Keratinocyte (primary cell): ENCODE data around the gene USP34. TPM values are rescaled to one million over a fixed set of nuclear protein-coding genes. Genes with fewer than 3 reads are reported as not detected.

Experiments
- DNase-seq: peaks from one replicate; pipeline ENCODE4 v3.0.0-alpha.2; 2011; ENCODE audit warnings: low read depth, missing footprints, low spot score
- FAIRE-seq: peaks from 2 replicates; lab custom pipeline; 2011; peaks lifted over from hg19 to GRCh38; lab: Jason Lieb, UNC
- H2AFZ ChIP-seq: 2 replicates; pipeline ENCODE4 v1.6.0; 2012; ENCODE audit warnings: low read length, control low read depth, inconsistent platforms; ENCODE audit not compliant: control insufficient read depth
- H3K27ac ChIP-seq: 2 replicates; pipeline ENCODE4 v1.5.1; 2011; ENCODE audit warnings: low read length; ENCODE audit not compliant: control insufficient read depth, insufficient read depth
- H3K27me3 ChIP-seq: 3 replicates; pipeline ENCODE4 v1.6.0; 2011; ENCODE audit warnings: low read length; ENCODE audit not compliant: control insufficient read depth, insufficient read depth; ENCODE audit errors: extremely low read depth
- H3K36me3 ChIP-seq, 2 experiments: 2 replicates in 1 of 2; 3 replicates in 1 of 2; pipeline ENCODE4 v1.5.1; 2011; ENCODE audit warnings: low read length in 2 of 2, mild to moderate bottlenecking in 1 of 2; ENCODE audit not compliant: control insufficient read depth in 2 of 2, insufficient read depth in 2 of 2; ENCODE audit errors: extremely low read depth in 1 of 2
- H3K4me1 ChIP-seq: 3 replicates; pipeline ENCODE4 v1.5.1; 2011; ENCODE audit warnings: low read length; ENCODE audit not compliant: control insufficient read depth, insufficient read depth; ENCODE audit errors: extremely low read depth
- H3K4me2 ChIP-seq: 3 replicates; pipeline ENCODE4 v1.6.0; 2011; ENCODE audit warnings: low read depth, low read length; ENCODE audit not compliant: control insufficient read depth, insufficient read depth; ENCODE audit errors: extremely low read depth
- H3K4me3 ChIP-seq, 3 experiments: fragments of 200-600 bp in 1 of 3; sonication (generic) in 1 of 3; 2 replicates in 2 of 3; 3 replicates in 1 of 3; pipeline ENCODE4 v1.5.1; 2011 to 2016; ENCODE audit warnings: low read length in 3 of 3, mild to moderate bottlenecking in 3 of 3, control low read depth in 2 of 3, inconsistent platforms in 1 of 3, low read depth in 1 of 3, mixed read lengths in 1 of 3, mixed run types in 1 of 3, moderate library complexity in 1 of 3; ENCODE audit not compliant: control insufficient read depth in 2 of 3, insufficient read depth in 2 of 3; ENCODE audit errors: extremely low read depth in 1 of 3
- H3K79me2 ChIP-seq: 2 replicates; pipeline ENCODE4 v1.6.0; 2012; ENCODE audit warnings: low read length; ENCODE audit not compliant: control insufficient read depth, insufficient read depth
- H3K9ac ChIP-seq: 3 replicates; pipeline ENCODE4 v1.6.0; 2011; ENCODE audit warnings: low read length; ENCODE audit not compliant: control insufficient read depth, insufficient read depth; ENCODE audit errors: extremely low read depth
- H3K9me1 ChIP-seq: 3 replicates; pipeline ENCODE4 v1.6.0; 2011; ENCODE audit warnings: low read length; ENCODE audit not compliant: control insufficient read depth, insufficient read depth; ENCODE audit errors: extremely low read depth
- H3K9me3 ChIP-seq: 2 replicates; pipeline ENCODE4 v1.5.1; 2012; ENCODE audit warnings: low read depth, low read length; ENCODE audit not compliant: control insufficient read depth
- H4K20me1 ChIP-seq: 3 replicates; pipeline ENCODE4 v1.6.0; 2011; ENCODE audit warnings: low read length; ENCODE audit not compliant: control insufficient read depth, insufficient read depth; ENCODE audit errors: extremely low read depth
- EZH2 ChIP-seq: IDR thresholded peaks from one replicate; pipeline ENCODE4 v1.6.1; 2012; ENCODE audit warnings: inconsistent platforms, mild to moderate bottlenecking, low read length, moderate library complexity
- dilution Hi-C: fragments of 300-500 bp; cut with MboI; formaldehyde crosslinking; loops from one replicate; pipeline ENCODE4 v1.7.0; 2020; ENCODE audit warnings: low sequenced_read_pairs; ENCODE audit not compliant: extremely low pct_ligation_motif_present
- polyA plus RNA-seq, 5 experiments: library from polyadenylated mRNA; depleted of rRNA in 3 of 5; stranded (reverse) in 3 of 5; stranded (forward) in 1 of 5; unstranded in 1 of 5; fragments of >200 nt; gene quantifications; 1 replicate in 1 of 5; 2 replicates in 3 of 5; 3 replicates in 1 of 5; pipeline versions ENCODE4 v1.2.1 to v1.2.3, GENCODE V29; 2011 to 2012; ENCODE audit warnings: missing spikeins in 2 of 5, low read depth in 1 of 5, low replicate concordance in 1 of 5
- TF ChIP-seq, protein P1 (sequence below), 3 experiments: IDR thresholded peaks in 1 of 3; conservative IDR thresholded peaks in 1 of 3; optimal IDR thresholded peaks in 1 of 3; 2 replicates in 2 of 3; 3 replicates in 1 of 3; pipeline versions ENCODE3 to v1.5.1; 2011; ENCODE audit warnings: low read length in 3 of 3, mild to moderate bottlenecking in 3 of 3, moderate library complexity in 2 of 3, control low read depth in 1 of 3, inconsistent platforms in 1 of 3; ENCODE audit not compliant: insufficient read depth in 2 of 3; ENCODE audit errors: extremely low read depth in 1 of 3

USP34 gene
- polyA plus RNA-seq, 1 donor (not counting 4 experiments of a cell fraction or from before 2014, with no cell fraction given), result 54.7 TPM

- DNase-seq, result no peak
- H3K79me2 ChIP-seq, result peaks cover 26% of the 10 kb centered on the region
- H3K27ac ChIP-seq, result no peak overlapping the region
- no peaks in the 10 kb centered on the region for H3K4me1 ChIP-seq
- H3K4me3 ChIP-seq, result no peak overlapping the region
- H3K36me3 ChIP-seq, result peaks cover 4 to 5% of the 10 kb centered on the region in 2 experiments
- no peaks in the 10 kb centered on the region for H4K20me1 ChIP-seq
- no peaks in the 10 kb centered on the region for H3K9me1 ChIP-seq
- H3K27me3 ChIP-seq, result no peaks in the 10 kb centered on the region
- no peak overlapping the region for H3K9ac ChIP-seq
- H3K9me3 ChIP-seq, result no peaks in the 10 kb centered on the region
- H2AFZ ChIP-seq, result no peak overlapping the region
- TF ChIP-seq EZH2, result no peak
- TF ChIP-seq, protein P1, sequence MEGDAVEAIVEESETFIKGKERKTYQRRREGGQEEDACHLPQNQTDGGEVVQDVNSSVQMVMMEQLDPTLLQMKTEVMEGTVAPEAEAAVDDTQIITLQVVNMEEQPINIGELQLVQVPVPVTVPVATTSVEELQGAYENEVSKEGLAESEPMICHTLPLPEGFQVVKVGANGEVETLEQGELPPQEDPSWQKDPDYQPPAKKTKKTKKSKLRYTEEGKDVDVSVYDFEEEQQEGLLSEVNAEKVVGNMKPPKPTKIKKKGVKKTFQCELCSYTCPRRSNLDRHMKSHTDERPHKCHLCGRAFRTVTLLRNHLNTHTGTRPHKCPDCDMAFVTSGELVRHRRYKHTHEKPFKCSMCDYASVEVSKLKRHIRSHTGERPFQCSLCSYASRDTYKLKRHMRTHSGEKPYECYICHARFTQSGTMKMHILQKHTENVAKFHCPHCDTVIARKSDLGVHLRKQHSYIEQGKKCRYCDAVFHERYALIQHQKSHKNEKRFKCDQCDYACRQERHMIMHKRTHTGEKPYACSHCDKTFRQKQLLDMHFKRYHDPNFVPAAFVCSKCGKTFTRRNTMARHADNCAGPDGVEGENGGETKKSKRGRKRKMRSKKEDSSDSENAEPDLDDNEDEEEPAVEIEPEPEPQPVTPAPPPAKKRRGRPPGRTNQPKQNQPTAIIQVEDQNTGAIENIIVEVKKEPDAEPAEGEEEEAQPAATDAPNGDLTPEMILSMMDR (optimal IDR thresholded peaks at IDR 0.05 in 1 of 3, IDR thresholded peaks at IDR 0.05 in 1 of 3, conservative IDR thresholded peaks at IDR 0.05 in 1 of 3; ENCODE audit: extremely low read depth in 1 of 3, insufficient read depth in 2 of 3, low read length in 3 of 3), result no peak
- dilution Hi-C loops, result no loop called here
- no peak overlapping the region for H3K4me2 ChIP-seq
- FAIRE-seq, result peak; percentile 46
These were observed 107.3 kb downstream of the USP34 start for GRCh38 chr2:61363580-61363979.

DNA sequence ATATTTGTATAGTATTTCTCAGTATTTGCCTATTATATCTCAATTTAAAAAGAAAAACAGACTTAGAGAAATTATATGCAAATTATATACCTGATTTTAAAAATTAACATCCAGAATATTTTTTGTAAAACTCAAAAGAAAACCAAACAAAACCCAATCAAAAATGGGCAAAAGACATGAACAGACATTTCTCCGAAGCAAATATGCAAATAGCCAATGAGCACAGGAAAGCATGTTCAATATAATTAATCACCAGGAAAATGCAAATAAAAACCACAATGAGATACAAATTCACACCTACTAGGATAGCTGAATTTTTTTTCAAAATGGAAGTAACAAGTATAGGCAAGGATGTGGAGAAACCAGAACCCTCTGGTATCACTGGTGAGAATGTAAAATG is 108.0 kb downstream of the USP34 start:
- no peaks in the 10 kb centered on the region for H3K27me3 ChIP-seq
- H3K9me3 ChIP-seq, result no peaks in the 10 kb centered on the region
- no peak overlapping the region for H3K9ac ChIP-seq
- H3K4me1 ChIP-seq, result no peaks in the 10 kb centered on the region
- no peak overlapping the region for H3K4me3 ChIP-seq
- H3K9me1 ChIP-seq, result no peaks in the 10 kb centered on the region
- H3K27ac ChIP-seq, result no peak overlapping the region
- no peak overlapping the region for H3K4me2 ChIP-seq
- TF ChIP-seq EZH2, result no peak
- TF ChIP-seq, protein P1 (optimal IDR thresholded peaks at IDR 0.05 in 1 of 3, IDR thresholded peaks at IDR 0.05 in 1 of 3, conservative IDR thresholded peaks at IDR 0.05 in 1 of 3; ENCODE audit: extremely low read depth in 1 of 3, insufficient read depth in 2 of 3, low read length in 3 of 3), result no peak
- dilution Hi-C loops, result no loop called here
- H2AFZ ChIP-seq, result no peak overlapping the region
- FAIRE-seq, result no peak
- DNase-seq, result no peak
- H4K20me1 ChIP-seq, result no peaks in the 10 kb centered on the region
- peaks cover 27% of the 10 kb centered on the region for H3K79me2 ChIP-seq
- peaks cover 4 to 5% of the 10 kb centered on the region in 2 experiments for H3K36me3 ChIP-seq
